Measurements from ENCODE around the gene UBE2H.
"Not testable (repeated sequence)": the region's sequence is repeated elsewhere in the genome, so short reads cannot be mapped to it uniquely, and the experiment has no call there.

Gene UBE2H

DNA sequence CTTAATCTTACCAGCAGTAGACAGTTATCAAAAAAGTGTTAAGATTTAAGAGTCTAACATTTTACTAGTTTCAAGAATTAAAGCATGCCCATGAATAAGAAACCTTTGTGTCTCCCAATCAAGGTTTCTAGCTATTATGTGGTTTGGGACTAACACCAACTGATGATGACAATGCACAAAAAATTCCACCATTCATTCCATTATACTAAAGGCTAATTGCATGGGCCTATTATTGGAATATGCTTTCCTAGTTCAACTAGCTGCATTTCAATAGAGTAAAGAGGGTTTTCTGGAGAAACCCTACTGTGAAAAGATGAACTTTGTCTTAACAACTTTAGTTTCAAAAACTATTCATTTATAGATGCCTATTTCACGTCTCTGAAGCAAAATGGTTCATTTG lies 44.6 kb downstream of the UBE2H start:
- no peak for DNase-seq (ENCODE audit: low read depth in 2 of 2)

GRCh38 chr7:129907122-129907736 lies 45.5 kb downstream of the UBE2H start:
- DNase-seq (ENCODE audit: low read depth in 2 of 2) = no peak

DNA sequence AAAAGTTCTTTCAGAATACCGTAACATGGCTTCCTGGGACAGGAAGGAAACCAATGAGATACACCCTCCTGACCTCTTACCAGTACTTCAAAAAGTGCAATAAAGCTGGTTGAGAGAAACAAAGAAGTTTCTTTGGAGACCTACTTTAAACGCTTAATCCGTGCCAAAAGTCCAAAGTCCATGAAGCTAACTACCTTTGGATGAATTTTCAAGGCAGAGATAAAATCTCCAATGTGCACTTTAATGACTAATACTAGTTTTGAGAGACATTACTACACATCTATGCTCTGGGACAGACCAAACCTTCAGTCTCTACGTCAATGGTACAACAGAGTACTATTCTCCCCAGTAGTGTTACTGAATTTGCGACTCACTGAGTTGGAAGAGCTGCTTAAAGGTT lies 46.1 kb downstream of the UBE2H start:
- no peak for DNase-seq (ENCODE audit: low read depth in 2 of 2)

- no peak for DNase-seq (ENCODE audit: low read depth in 2 of 2)
Measured at GRCh38 chr7:129903935-129904334, 48.8 kb downstream of the UBE2H start.

- DNase-seq (ENCODE audit: low read depth in 2 of 2) = no peak
Measured at GRCh38 chr7:129902788-129903422, 49.9 kb downstream of the UBE2H start.

DNA sequence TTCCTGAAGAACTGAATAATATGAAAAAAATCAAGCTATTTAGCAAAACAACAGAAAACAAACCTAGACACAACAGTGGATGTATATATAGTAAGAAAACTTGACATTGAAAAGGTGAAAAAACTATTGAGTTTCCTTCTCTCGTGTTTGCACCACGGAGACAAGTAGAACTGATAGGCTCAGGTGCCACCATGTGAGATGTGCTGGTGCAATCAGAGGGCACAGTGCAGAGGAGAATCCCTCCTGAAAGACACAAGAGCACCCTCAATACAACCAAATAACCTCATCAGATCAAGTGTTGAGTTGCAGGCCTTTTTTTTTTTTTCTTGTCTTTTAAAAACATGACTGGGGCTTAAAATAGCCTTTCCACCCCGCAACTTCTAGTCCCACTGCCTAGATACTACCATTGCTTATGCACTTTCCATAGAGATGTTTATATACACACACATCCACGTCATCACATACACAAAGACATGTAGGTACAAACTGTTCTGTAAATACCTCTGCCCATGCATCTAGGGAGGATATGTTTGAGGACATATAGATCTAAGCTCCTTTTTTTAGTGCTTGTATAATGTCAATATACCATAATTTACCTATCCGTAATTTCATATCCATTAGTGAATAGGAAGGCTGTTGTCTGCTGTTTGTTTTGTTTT lies 54.1 kb downstream of the UBE2H start:
- DNase-seq (ENCODE audit: low read depth in 2 of 2) = no peak

- DNase-seq (ENCODE audit: low read depth in 2 of 2) = no peak
Measured at GRCh38 chr7:129898007-129898406, 54.8 kb downstream of the UBE2H start.

GRCh38 chr7:129896568-129897382 lies 56.0 kb downstream of the UBE2H start:
- DNase-seq (ENCODE audit: low read depth in 2 of 2) = no peak

- DNase-seq (ENCODE audit: low read depth in 2 of 2) = not testable (repeated sequence)
Measured at GRCh38 chr7:129894184-129894583, 58.6 kb downstream of the UBE2H start.

DNA sequence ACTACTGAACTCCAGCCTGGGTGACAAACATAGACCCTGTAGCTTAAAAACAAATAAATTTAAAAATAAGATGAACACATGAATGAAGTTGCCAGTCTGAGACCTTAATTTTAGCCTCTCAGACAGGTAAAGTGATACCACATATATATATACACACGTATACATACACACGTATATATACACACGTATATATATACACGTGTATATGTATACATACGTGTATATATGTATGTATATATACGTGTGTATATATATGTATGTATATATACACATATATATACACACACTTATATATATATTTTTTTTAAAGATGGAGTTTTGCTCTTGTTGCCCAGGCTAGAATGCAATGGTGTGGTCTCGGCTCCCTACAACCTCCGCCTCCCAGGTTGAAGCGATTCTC lies 62.7 kb downstream of the UBE2H start:
- DNase-seq (ENCODE audit: low read depth in 2 of 2) = no peak

GRCh38 chr7:129889133-129889844 lies 63.5 kb downstream of the UBE2H start:
- DNase-seq (ENCODE audit: low read depth in 2 of 2) = no peak

DNA sequence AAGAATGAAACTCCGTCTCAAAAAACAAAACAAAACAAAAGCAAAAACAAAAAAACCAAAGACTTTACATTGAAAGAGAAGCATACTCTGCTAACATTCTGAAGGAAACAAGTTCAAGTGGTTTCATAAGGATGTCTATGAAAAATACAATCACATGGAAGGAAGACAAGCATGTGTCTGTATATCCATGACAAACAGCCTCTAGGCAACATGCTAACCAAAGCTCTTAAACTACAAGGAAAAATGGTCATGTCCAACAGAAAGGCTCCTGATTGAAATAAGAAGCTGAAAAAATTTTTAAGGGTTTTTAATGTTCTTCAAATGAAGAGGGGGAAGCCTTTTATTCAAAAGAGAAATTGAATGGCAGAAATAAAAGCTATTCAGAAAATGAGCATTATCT lies 64.9 kb downstream of the UBE2H start:
- DNase-seq (ENCODE audit: low read depth in 2 of 2) = no peak

GRCh38 chr7:129886818-129887186 lies 66.0 kb downstream of the UBE2H start:
- no peak for DNase-seq (ENCODE audit: low read depth in 2 of 2)

GRCh38 chr7:129886167-129886817 lies 66.5 kb downstream of the UBE2H start:
- no peak for DNase-seq (ENCODE audit: low read depth in 2 of 2)

DNA sequence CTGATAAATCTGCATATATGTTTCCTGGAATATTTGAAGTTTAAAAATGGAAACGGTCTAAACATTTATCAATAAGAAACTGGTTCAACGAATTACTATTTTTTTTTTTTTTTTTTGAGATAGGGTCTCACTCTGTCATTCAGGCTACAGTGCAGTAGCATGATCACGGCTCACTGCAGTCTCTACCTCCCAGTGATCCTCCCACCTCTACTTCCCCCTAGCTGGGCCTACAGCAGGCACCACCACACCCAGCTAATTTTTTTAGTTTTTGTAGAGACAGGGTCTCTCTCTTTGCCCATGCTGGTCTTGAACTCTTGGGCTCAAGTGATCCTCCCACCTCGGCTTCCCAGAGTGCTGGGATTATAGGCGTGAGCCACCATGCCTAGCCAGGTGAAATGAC lies 68.3 kb downstream of the UBE2H start:
- no peak for DNase-seq (ENCODE audit: low read depth in 2 of 2)

- DNase-seq (ENCODE audit: low read depth in 2 of 2) = no peak
Measured at GRCh38 chr7:129883151-129883550, 69.6 kb downstream of the UBE2H start.

DNA sequence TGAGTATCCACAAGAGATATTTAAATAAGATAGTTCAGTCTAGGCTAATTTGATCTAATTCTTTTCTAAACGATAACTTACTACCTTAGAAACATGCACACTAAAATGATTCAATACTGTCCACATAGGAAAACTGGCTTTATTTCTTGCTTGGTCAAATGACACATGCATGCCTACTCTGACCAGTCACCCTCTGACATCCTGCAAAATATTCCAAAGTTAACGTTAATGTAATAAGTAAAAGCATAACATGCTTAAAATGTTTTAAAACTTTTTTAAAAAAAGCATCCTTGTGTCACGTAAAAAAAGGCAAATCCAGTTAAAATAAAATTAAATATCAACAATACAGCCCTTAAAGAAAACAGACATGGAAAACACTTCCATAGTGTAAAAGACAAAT lies 70.2 kb downstream of the UBE2H start:
- no peak for DNase-seq (ENCODE audit: low read depth in 2 of 2)

GRCh38 chr7:129877146-129877792 lies 75.5 kb downstream of the UBE2H start:
- DNase-seq (ENCODE audit: low read depth in 2 of 2) = no peak

DNA sequence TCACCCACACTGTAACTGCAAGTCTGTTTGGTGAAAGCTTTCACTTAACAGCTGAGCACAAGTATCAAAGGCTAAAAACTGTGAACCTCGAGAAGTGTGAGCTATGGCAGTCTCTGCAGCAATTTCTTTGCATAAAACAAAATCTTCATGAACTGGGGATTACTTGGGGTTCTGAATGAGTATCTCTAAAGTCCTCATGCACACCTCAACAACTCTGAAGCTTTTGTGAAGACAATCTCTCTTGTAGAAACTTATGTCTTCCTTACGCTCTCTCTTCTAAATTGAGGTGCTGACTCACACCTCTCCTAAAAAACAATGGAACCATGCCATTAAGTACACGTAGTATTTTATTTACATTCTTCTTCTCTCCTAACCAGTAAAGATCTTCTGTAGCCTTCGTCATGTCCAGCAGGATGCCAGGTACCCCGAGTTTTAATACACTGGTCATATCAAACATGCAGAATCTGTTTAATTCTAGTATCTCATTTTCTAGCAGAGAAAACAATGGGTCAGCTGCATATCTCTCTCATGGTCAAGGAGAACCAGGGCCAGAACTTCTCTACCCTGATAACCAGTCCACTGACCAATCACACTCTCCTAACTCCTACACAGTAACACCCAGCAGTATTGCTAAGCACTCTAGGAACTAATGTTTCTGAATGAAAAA lies 76.9 kb downstream of the UBE2H start:
- no peak for DNase-seq (ENCODE audit: low read depth in 2 of 2)

GRCh38 chr7:129875160-129875559 lies 77.6 kb downstream of the UBE2H start:
- no peak for DNase-seq (ENCODE audit: low read depth in 2 of 2)
